Hematopoietic multipotent progenitor cell treated with erythropoietin and hydrocortisone succinate and interleukin-3 and kit ligand, for 15 days (in vitro differentiated cells): ENCODE measurements around the gene PDE4B.
"Not testable (repeated sequence)": the region's sequence is repeated elsewhere in the genome, so short reads cannot be mapped to it uniquely, and the experiment has no call there.

ENCODE experiments used
- DNase-seq: peaks from one replicate; pipeline ENCODE4 v3.0.0-alpha.2; 2015; ENCODE audit warnings: low spot score

The PDE4B gene

DNA sequence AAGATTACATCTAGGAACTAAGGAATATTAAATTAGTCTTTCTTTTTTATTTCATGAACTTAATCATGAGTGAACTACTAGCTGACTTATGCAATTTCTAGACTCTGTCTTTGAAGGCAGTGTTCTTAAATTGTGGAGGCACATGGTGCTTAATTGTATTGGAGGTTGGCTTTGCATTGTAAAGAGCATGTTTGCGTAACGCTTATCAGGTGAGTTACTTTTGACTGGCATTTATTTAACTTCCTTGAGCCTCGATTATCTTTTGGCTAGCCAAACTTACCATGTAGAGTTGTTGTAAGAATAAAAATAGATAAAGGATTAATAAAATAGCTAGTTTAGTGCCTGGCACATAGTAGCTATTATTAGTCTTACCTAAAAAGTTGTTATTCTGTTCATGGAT lies 262.4 kb downstream of the PDE4B start:
- DNase-seq, result no peak

DNA sequence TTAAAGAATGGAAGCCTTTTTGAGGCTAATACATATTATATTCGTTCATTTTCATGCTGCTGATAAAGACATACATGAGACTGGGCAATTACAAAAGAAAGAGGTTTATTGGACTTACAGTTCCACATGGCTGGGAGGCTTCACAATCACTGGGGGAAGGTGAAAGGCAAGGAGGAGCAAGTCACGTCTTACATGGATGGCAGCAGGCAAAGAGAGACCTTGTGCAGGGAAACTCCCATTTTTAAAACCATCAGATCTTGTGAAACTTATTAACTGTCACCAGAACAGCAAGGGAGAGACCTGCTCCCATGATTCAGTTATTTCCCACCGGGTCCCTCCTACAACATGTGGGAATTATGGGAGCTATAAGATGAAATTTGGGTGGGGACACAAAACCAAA lies 264.8 kb downstream of the PDE4B start:
- not testable (repeated sequence) for DNase-seq

- DNase-seq, result no peak
Measured at GRCh38 chr1:66058558-66058957, 265.9 kb downstream of the PDE4B start.

- DNase-seq, result not testable (repeated sequence)
Measured at GRCh38 chr1:66067219-66067618, 274.5 kb downstream of the PDE4B start.

DNA sequence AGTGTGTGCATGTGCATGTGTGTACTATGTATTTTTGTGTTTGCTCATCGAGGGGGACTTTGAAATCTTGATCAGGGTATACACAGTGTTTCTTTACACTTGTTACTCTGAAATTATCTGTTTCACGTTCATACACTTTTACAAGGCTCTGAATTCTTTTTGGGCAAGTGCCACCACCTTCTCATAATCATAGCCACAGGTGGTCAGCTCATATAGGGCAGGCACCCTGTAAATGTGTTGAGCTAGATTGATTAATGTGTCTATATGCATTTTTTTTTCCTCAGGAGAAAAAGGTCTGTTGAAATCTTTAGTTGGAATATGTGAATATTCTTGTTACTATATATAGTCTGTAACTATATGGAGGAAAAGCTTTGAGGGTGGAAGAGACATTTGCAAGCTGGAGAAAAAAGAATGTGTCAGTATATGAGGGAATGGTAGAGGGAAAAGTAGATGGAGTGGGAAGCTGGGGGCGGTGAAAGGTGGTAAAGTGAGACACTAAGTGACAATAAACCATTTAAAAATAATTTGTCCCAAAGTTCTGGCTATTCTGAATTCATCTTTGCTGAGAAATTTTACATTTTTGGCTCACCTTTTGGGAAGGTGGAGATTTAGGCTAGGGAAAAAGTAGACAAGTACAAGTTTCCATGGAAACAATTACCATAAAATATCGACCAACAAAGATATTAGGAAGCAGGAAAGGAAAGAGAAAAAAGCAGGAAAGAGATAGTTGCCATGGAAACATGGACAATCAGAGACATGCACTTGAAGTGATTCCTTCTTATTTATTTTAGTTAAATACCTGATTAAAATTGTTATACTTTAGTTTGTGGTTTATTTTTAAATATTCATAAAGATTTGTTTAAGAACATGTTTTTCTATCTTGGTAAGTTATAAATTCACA lies 277.5 kb downstream of the PDE4B start:
- DNase-seq, result no peak

- DNase-seq, result no peak
Measured at GRCh38 chr1:66073388-66073787, 280.7 kb downstream of the PDE4B start.

DNA sequence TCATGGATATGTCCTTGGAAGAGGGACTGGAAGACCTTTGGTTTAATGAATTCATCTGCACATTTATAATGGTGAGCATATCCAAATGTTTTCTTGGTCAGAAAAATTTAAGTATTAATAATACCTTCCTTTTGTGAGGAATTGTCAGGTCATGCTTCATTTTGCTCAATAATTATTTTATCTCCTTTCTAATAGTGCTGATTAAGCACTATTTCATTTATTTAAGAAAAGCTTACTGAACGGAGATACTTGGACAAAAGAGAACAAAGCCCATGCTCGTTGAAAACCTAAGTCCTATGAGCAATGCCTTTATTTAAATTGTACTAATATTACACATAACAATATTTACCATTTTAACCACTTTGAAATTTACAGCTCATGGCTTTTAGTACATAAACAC lies 281.5 kb downstream of the PDE4B start:
- DNase-seq, result no peak

- DNase-seq, result no peak
Measured at GRCh38 chr1:66078412-66078811, 285.7 kb downstream of the PDE4B start.

GRCh38 chr1:66083003-66083402 lies 290.3 kb downstream of the PDE4B start:
- no peak for DNase-seq

DNA sequence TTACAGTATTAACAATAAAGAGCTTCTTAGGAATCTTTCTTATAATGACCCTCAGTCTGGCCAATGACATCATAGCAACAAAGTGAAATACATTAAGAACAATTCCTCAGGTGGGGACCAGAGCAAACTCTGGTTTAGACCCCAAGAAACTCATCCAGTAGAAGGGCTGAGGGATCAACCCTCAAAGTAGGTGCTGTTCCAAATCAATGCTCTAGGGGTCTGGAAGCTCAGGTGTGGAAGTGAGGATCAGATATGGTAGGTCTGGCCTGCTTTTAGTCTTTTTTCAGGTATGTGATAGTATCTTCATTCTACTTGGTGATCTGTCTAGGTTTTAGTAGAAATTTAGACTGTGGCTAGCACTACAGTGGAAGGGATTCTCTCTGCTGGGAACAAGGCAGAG lies 291.7 kb downstream of the PDE4B start:
- no peak for DNase-seq

- DNase-seq, result no peak
Measured at GRCh38 chr1:66085600-66085999, 292.9 kb downstream of the PDE4B start.

GRCh38 chr1:66088787-66089186 lies 296.1 kb downstream of the PDE4B start:
- no peak for DNase-seq

GRCh38 chr1:66090859-66091457 lies 298.3 kb downstream of the PDE4B start:
- DNase-seq, result no peak

DNA sequence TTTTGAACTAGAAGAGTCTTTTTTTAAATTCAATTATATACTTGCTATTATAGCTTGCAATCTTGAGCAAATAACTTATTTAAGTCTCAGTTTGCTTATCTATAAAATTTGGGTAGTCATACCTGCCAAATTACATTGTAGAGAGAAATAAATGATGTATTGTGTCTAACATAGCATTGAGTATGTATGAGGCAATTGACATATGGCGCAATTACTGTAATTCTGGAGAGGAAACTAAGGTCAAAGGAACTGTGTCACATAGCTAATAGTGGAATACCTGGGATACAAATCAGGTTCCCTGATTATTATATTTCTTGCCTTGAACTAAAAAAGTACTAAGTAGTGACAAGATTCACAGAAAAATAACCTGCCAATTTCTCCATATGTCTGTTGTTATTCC lies 302.5 kb downstream of the PDE4B start:
- DNase-seq, result no peak

DNA sequence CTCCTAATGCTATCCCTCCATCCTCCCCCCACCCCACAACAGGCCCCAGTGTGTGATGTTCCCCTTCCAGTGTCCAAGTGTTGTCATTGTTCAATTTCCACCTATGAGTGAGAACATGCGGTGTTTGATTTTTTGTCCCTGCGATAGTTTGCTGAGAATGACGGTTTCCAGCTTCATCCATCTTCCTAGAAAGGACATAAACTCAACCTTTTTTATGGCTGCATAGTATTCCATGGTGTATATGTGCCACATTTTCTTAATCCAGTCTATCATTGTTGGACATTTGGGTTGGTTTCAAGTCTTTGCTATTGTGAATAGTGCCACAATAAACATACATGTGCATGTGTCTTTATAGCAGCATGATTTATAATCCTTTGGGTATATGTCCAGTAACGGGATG lies 308.3 kb downstream of the PDE4B start:
- DNase-seq, result not testable (repeated sequence)

DNA sequence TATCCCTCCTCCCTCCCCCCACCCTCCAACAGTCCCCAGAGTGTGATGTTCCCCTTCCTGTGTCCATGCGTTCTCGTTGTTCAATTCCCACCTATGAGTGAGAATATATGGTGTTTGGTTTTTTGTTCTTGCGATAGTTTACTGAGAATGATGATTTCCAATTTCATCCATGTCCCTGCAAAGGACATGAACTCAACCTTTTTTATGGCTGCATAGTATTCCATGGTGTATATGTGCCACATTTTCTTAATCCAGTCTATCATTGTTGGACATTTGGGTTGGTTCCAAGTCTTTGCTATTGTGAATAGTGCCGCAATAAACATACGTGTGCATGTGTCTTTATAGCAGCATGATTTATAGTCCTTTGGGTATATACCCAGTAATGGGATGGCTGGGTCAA lies 311.4 kb downstream of the PDE4B start:
- not testable (repeated sequence) for DNase-seq

DNA sequence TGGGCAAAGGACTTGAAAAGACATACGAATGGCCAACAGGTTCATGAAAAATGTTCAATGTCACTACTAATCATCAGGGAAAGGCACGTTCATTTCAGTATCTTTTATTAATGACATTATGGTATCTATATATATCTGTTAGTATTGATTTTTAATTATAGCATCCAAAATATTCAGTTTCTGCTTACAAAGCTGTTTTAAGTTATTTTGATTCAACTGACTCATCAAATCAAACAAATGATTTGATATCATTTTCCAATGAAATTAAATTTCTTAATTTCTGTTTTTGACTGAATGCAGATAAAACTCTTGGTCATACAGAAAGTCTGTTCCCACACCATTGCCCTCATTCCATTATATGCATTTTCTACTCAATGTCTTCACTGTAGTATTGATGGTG lies 315.9 kb downstream of the PDE4B start:
- DNase-seq, result no peak

DNA sequence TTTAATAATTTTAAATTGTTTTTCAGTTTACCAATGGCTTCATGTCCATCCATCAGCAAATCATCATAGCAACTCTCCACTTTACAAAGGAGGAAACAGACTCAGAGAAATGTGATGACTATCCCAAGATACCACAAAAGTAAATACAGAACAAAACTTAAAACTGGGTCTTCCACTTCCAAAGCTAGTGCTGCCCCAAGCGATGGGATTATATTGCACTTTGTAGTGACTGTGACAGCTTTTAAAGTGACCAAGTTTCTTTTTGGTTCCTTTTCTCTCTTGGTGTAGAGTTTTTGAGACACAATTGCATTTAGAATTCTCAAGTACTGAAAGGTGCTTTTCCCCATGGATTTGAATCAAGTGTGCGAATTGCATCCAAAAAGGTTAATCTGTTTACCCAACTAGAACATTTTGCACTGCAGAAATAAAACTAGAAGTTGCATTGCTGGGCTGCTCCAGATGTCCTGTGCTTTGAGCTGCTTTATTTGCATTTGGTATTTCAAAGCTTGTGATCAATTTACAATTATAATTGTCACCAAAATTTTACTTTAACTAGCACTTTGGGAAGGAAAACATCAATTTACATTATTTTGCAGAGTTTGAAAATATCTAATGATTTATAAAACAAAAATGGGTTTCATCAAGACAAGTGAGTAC lies 320.2 kb downstream of the PDE4B start:
- DNase-seq, result no peak

DNA sequence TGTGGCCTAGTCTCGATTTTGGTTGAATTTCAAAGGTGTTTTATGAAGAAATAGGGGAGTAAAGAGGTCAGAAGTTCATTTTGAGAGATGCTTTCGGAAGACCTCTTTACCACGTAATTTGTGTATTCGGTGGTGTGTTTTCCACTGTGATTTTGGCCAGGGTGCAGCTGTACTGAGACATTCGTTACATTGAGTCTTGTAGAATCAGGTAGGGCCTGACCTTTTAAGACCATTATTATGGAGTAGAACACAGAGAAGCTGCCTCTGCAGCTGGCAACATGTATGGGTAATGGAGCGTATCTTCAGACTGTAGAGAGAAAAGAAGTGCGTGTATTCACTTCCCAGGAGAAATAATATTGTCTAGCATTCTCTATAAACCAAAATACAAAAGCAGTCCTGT lies 326.5 kb downstream of the PDE4B start:
- no peak for DNase-seq

- no peak for DNase-seq
Measured at GRCh38 chr1:66124670-66125069, 332.0 kb downstream of the PDE4B start.

DNA sequence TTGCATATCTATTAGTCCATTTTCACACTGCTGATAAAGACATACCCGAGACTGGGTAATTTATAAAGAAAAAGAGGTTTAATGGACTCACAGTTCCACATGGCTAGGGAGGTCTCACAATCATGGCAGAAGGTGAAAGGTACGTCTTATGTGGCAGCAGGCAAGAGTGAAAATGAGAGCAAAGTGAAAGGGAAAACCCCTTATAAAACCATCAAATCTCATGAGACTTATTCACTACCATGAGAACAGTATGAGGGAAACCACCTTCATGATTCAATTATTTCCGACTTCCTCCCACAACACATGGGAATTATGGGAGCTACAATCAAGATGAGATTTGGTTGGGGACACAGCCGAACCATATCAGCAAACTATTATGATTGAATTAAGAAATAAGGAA lies 335.9 kb downstream of the PDE4B start:
- DNase-seq, result not testable (repeated sequence)

DNA sequence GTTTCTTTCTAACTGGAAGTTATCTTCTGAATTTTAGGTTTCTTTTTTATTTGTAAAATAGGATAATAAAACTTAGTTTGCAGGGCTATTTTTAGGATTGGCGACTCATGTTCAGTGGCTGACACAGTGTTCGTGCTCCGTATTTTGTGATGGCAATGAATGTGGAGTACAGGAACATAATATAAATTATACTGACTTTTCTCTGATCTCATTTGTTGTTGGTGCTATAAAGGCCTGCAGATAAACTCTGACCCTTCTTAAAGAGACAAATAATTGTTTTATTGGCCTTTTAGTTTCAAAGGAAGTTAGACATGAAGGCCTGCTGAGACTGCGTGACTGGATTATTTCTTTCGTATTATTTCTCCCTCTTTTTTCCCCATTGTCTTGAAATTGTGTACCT lies 339.6 kb downstream of the PDE4B start:
- no peak for DNase-seq

DNA sequence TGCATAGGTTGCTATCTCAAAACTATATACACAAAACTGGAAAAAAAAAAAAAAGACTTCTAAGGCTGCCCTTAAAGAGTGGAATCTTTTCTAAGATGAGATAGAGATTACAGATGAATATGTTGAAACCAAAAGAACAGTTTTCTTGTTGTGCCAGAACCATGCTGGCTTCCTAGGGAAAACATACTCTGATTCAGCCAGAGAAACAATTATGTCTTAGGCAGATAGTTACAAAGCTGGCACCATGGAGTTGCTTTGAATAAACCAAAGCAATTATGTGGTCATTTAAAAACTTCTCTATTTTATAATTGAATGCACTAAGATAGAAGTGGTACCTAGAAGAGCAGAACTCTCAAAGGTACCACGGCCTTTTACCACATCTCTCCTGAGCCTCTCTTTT lies 341.3 kb downstream of the PDE4B start:
- DNase-seq, result no peak
